Dendritic cell treated with granulocyte-macrophage colony-stimulating factor and Interleukin-4, amounts not matched to agents 40 ng/mL and 50 ng/mL, for 4 days (primary cell): ENCODE results near the gene HSPB9.

Experiments
- H3K27ac Mint-ChIP-seq: one replicate; pipeline ENCODE4 v1.8.0; 2022; ENCODE audit warnings: mild to moderate bottlenecking, mixed read lengths
- H3K27me3 Mint-ChIP-seq: one replicate; pipeline ENCODE4 v1.8.0; 2022; ENCODE audit warnings: mild to moderate bottlenecking, mixed read lengths
- H3K36me3 Mint-ChIP-seq: one replicate; pipeline ENCODE4 v1.8.0; 2022; ENCODE audit warnings: low read depth, mixed read lengths
- H3K4me1 Mint-ChIP-seq: one replicate; pipeline ENCODE4 v1.8.0; 2022; ENCODE audit warnings: low read depth, mixed read lengths
- H3K4me3 Mint-ChIP-seq: one replicate; pipeline ENCODE4 v1.8.0; 2022; ENCODE audit warnings: mild to moderate bottlenecking, moderate library complexity, mixed read lengths
- H3K9me3 Mint-ChIP-seq: one replicate; pipeline ENCODE4 v1.8.0; 2022; ENCODE audit warnings: mixed read lengths
- intact Hi-C: fragments of 100-400 bp; cut with micrococcal nuclease; formaldehyde crosslinking; loops from one replicate; pipeline ENCODE4 v1.15.0; 2022

HSPB9 gene

DNA sequence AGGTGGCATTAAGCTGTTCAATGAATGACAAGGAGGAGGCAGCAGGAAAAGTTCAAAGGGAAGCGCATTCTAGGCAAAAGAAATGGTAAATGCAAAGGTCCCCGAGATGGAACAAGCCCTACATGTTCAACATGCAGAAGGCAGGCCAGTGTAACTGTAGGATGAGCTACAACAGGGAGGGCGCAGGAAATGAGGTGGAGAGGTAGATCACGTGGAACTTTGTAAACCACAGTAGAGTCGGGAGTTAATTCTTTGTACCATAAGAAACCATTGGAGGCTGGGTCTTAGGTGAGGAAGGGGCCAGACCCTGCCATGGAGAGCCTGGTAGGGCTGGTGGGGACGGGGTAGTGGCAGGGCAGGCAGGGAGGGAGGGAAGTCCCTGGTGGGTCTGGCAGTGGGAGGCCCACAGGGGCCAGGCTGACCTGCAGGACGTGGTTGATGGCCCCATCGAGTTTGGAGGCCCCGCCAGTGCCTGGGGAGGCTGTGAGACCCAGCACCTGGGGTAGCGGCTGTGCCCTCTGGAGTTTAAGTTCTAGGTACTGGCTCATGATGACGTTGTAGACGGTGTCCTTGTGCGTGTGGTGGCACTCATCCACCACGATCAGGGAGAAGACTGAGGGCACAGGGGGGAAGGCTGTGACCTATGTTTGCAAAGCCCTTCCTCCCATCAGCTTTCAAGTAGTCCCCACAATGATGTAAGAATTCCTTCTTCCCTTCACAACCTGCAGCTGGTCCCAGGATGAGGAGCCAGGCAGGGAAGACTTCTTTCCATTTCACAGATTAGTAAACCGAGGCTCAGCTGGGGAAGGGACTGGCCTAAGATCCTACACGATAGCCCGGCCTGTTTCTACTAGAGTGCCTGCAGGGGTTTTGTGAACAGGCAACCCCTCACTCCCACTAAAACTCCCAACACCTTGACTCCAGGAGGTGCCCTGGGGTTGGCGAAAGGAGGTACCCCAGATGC is 12.0 kb upstream of the HSPB9 start:
- Mint-ChIP-seq H3K9me3 (no peaks in the 10 kb centered on the region), H3K27me3 (peaks cover 2% of the 10 kb centered on the region), H3K4me1 (peaks cover 59% of the 10 kb centered on the region), H3K4me3 (no peak overlapping the region), H3K36me3 (peaks cover 71% of the 10 kb centered on the region), H3K27ac (peak overlapping the region; percentile 93)
- intact Hi-C loops, result no loop called here

GRCh38 chr17:42111265-42111636 is 11.4 kb upstream of the HSPB9 start:
- Mint-ChIP-seq H3K4me3 (no peak overlapping the region), H3K9me3 (no peaks in the 10 kb centered on the region), H3K27ac (peak overlapping the region; percentile 93), H3K27me3 (no peaks in the 10 kb centered on the region), H3K36me3 (peaks cover 70% of the 10 kb centered on the region), H3K4me1 (peaks cover 59% of the 10 kb centered on the region)
- intact Hi-C loops, result no loop called here

- Mint-ChIP-seq H3K27me3 (no peaks in the 10 kb centered on the region), H3K36me3 (peaks cover 68% of the 10 kb centered on the region), H3K4me3 (peak overlapping the region; percentile 73), H3K9me3 (no peaks in the 10 kb centered on the region), H3K27ac (peak overlapping the region; percentile 93), H3K4me1 (peaks cover 63% of the 10 kb centered on the region)
- intact Hi-C loops, result loop anchor here (1.0 kb wide), 1 partner anchor 146 kb away; the partner anchor contains the start of gene CNP
Measured at GRCh38 chr17:42111871-42112551, 10.6 kb upstream of the HSPB9 start.

DNA sequence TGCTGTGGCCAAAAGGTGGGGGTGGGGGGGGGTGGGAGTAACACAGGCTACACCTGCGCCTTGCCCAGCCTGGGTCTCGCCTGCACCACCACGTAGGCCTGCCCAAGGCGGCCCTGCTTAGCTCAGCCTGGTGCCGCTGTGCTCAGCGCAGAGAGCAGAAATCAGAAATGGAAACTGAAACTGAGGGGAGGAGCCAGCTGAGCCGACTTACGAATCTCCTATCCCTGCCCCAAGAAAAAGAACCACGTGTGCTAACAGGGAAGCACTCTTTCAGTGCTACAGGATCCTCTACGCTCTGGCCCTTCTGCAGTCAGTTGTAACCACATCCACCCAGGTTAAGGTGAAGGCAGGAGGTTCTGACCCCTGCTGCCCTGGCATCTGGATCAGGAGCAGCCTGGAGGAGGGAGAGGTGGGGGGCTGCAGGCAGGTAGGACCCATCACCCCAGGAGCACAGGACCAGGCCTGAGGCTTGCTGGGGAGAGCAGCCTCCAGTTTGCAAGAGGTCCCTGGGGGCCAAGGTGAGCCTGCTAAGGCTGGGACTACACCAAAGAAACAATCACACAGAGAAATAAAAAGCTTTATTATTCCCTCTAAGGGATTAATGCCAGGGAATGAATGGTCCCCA is 9.9 kb upstream of the HSPB9 start, which contains the start of gene DHX58:
DHX58 (minus strand) TSS at position 163 of the 625 bp plus-strand sequence. CDS start 822 bp downstream, outside the sequence.
- Mint-ChIP-seq H3K27me3 (no peaks in the 10 kb centered on the region), H3K4me1 (peaks cover 64% of the 10 kb centered on the region), H3K27ac (peak within 1 kb of the TSS; percentile 93), H3K9me3 (no peaks in the 10 kb centered on the region), H3K36me3 (peaks cover 75% of the 10 kb centered on the region), H3K4me3 (peak within 1 kb of the TSS; percentile 73)
- intact Hi-C loops, result loop anchor here (1.0 kb wide), 1 partner anchor 146 kb away; the partner anchor contains the start of gene CNP

DNA sequence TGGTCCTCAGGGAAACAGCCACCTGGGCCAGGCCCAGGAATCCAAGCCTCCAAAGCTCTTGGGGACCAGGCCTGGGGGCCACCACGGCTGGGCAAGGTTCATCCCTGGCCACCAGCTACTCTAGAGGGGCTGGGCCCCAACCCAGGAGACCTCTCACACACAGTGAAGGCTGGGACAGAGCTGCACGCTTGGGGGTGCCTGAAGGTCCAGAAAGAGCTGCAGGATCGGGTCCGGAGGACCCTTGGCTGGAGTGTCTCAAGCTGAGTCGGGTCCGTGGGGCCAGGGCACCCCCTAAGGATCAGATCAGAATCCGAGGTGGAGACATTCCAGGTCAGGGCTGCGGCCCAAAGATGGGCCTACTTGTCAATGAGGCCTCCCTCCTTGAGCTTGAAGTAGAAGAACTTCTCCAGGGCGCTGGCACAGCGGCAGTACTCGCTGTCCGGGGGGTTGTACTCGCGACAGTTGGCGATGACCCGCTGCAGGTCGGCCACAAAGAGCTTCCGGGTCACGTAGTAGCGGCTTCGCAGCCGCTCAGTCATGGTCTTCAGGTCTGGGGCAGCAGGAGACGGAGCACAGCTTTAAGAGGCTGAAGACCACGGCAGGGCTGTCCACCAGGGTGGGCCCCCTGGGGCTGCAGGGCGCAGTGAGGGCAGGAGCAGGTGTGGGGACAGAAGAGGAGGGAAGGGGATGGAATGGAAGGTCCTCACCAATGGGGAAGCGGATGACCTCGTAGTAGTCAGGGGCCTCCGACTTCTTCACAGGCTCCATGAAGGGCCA is 9.1 kb upstream of the HSPB9 start:
- H3K4me1 Mint-ChIP-seq, result peaks cover 57% of the 10 kb centered on the region
- no peaks in the 10 kb centered on the region for H3K9me3 Mint-ChIP-seq
- no peaks in the 10 kb centered on the region for H3K27me3 Mint-ChIP-seq
- no peak overlapping the region for H3K4me3 Mint-ChIP-seq
- intact Hi-C loops, result no loop called here
- H3K27ac Mint-ChIP-seq, result peak overlapping the region; percentile 93
- peaks cover 78% of the 10 kb centered on the region for H3K36me3 Mint-ChIP-seq

DNA sequence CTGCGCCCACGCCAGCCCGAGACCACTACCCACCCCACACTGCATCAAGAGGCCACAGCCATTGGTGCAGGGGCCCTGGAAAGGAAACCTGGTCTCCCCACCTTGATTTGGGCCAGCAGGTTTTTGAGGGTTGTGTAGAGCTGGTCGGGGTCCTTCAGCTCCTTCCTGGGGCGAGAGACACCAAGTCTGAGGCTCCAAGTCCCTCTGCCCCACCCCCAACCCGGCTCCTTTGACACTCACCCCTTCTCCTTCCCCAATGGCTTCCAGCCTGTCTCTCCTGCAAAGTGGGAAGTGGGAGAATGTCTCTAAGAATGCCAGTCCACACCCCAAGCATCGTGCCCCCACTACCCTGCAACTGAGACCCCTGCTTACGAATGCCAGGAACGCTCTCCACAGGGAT is 8.5 kb upstream of the HSPB9 start:
- Mint-ChIP-seq H3K27me3 (no peaks in the 10 kb centered on the region), H3K4me1 (peaks cover 61% of the 10 kb centered on the region), H3K4me3 (no peak overlapping the region), H3K36me3 (peaks cover 78% of the 10 kb centered on the region), H3K27ac (peak overlapping the region; percentile 36), H3K9me3 (no peaks in the 10 kb centered on the region)
- intact Hi-C loops, result no loop called here

DNA sequence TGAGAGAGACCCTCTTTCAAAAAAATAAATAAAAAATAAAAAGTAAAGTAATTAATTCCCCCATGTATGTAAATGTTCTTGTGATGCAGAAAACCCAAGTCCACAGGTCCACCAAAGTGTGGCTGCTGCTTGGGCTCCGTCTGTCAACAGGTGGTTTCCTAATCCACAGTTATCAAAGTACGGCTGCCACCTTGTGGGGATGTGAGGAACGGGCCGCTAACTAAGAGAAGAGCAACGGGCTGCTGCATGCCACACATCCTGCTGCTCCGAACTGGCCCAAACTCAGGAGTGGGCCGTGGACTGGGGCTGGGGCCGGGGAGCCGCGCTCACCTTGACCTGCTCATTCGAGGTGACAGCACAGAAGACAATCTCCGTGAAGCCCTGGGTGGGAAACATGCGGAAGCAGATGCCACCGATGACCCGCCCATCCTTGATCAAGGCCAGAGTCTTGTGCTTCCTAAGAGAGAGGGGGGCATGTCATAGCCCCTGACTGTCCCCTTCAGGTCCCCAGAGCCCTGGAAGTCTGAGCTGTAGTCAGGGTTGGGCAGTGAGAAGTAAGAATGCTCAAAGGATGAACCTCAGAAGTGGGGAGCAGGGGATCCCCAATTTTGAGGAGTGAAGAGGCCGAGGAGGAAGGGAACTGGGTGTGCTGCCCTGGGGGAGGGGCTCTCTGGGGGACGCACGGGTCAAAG is 5.8 kb upstream of the HSPB9 start:
- H3K27ac Mint-ChIP-seq, result no peak overlapping the region
- H3K36me3 Mint-ChIP-seq, result peaks cover 66% of the 10 kb centered on the region
- H3K27me3 Mint-ChIP-seq, result no peaks in the 10 kb centered on the region
- no peaks in the 10 kb centered on the region for H3K9me3 Mint-ChIP-seq
- intact Hi-C loops, result loop anchor here (1.0 to 5.0 kb wide), 3 partner anchors 50 to 154 kb away; no protein-coding TSS in a partner anchor
- H3K4me1 Mint-ChIP-seq, result peaks cover 62% of the 10 kb centered on the region
- no peak overlapping the region for H3K4me3 Mint-ChIP-seq

- no peak overlapping the region for H3K4me3 Mint-ChIP-seq
- no peak overlapping the region for H3K27ac Mint-ChIP-seq
- H3K9me3 Mint-ChIP-seq, result no peaks in the 10 kb centered on the region
- intact Hi-C loops, result loop anchor here (2.0 to 5.0 kb wide), 3 partner anchors 50 to 93 kb away; partner anchors contain the start of gene KCNH4
- H3K27me3 Mint-ChIP-seq, result no peaks in the 10 kb centered on the region
- peaks cover 63% of the 10 kb centered on the region for H3K4me1 Mint-ChIP-seq
- peaks cover 73% of the 10 kb centered on the region for H3K36me3 Mint-ChIP-seq
Measured at GRCh38 chr17:42117397-42118125, 5.0 kb upstream of the HSPB9 start.

GRCh38 chr17:42118126-42118510 is 4.5 kb upstream of the HSPB9 start:
- H3K9me3 Mint-ChIP-seq, result no peaks in the 10 kb centered on the region
- H3K27ac Mint-ChIP-seq, result no peak overlapping the region
- no peaks in the 10 kb centered on the region for H3K27me3 Mint-ChIP-seq
- H3K36me3 Mint-ChIP-seq, result peaks cover 79% of the 10 kb centered on the region
- intact Hi-C loops, result loop anchor here (2.0 to 5.0 kb wide), 2 partner anchors 51 to 63 kb away; partner anchors contain the start of gene KCNH4
- H3K4me1 Mint-ChIP-seq, result peaks cover 58% of the 10 kb centered on the region
- no peak overlapping the region for H3K4me3 Mint-ChIP-seq

GRCh38 chr17:42118545-42118944 is 4.1 kb upstream of the HSPB9 start:
- no peaks in the 10 kb centered on the region for H3K9me3 Mint-ChIP-seq
- H3K36me3 Mint-ChIP-seq, result peaks cover 80% of the 10 kb centered on the region
- H3K27me3 Mint-ChIP-seq, result no peaks in the 10 kb centered on the region
- intact Hi-C loops, result loop anchor here (2.0 to 5.0 kb wide), 2 partner anchors 51 to 62 kb away; partner anchors contain the start of gene KCNH4
- no peak overlapping the region for H3K4me3 Mint-ChIP-seq
- H3K27ac Mint-ChIP-seq, result no peak overlapping the region
- H3K4me1 Mint-ChIP-seq, result peaks cover 54% of the 10 kb centered on the region

DNA sequence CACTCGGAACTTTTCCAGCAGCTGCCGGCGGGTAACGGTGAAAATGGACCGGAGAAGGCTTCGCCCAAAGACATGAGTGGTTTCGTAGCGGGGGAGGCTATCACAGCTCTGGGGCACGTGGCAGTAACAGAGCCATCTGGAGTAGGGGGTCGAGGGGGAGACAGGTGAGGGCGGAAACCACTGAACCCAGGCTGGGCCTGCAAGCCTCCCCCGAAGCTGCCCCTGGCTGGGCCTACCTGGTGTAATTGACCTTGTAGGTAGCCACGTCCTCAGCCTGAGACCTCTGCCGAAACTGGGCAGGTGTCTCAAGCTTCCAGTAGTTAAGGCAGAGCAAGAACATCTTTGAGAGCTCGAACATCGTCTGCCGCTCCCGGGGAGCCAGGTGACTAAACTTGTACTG is 3.3 kb upstream of the HSPB9 start:
- intact Hi-C loops, result loop anchor here (2.0 to 5.0 kb wide), 2 partner anchors 52 to 62 kb away; partner anchors contain the start of gene KCNH4
- no peaks in the 10 kb centered on the region for H3K27me3 Mint-ChIP-seq
- peaks cover 77% of the 10 kb centered on the region for H3K36me3 Mint-ChIP-seq
- no peak overlapping the region for H3K27ac Mint-ChIP-seq
- peaks cover 49% of the 10 kb centered on the region for H3K4me1 Mint-ChIP-seq
- H3K4me3 Mint-ChIP-seq, result no peak overlapping the region
- H3K9me3 Mint-ChIP-seq, result no peaks in the 10 kb centered on the region

DNA sequence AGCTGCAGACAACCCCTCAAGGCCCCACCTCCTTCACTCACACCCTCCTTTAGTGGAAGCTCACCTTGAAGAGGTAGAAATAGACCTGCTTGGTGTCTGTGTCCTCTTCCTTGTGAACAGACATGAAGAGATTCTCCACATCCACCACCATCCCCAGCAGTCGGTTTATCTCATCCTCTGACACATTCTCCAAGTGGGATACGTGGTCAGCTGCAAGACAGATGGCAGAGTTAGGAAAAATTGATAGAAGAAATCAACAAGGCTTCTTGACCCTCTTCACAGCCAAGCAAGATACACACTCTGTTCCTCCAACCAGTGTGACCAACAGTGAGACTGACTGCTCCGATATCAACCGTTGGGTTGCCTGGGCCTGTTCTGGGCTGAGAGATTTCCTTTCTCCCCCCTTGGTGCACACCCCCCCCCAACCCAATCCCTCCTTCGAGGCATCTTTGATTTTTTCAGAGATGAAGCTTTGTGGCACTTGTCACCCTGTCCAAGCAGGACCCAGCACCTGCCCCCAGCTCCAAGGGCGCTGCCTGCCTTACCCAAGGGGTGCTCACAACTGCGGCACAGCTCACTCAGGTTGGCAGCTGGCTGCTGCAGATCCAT is 2.3 kb upstream of the HSPB9 start:
- H3K9me3 Mint-ChIP-seq, result no peaks in the 10 kb centered on the region
- H3K27ac Mint-ChIP-seq, result no peak overlapping the region
- no peaks in the 10 kb centered on the region for H3K27me3 Mint-ChIP-seq
- peaks cover 50% of the 10 kb centered on the region for H3K4me1 Mint-ChIP-seq
- intact Hi-C loops, result no loop called here
- peak overlapping the region; percentile 48 for H3K4me3 Mint-ChIP-seq
- peaks cover 77% of the 10 kb centered on the region for H3K36me3 Mint-ChIP-seq
